ENCODE results near the gene SLC6A17.

The SLC6A17 gene

GRCh38 chr1:110161165-110161564, 10.9 kb downstream of the SLC6A17 start:
- no peak overlapping the region for H3K27ac ChIP-seq
- in situ Hi-C loops (cut with HindIII; ENCODE audit: low pct_ligation_motif_present, low sequenced_read_pairs), result no loop called here
- no peak for DNase-seq
- no peak for TF ChIP-seq CTCF (IDR thresholded peaks at IDR 0.05; ENCODE audit: low read depth, low read length, missing control alignments)
- no peak overlapping the region for H3K4me3 ChIP-seq (ENCODE audit: low read depth, low read length)
- no peaks in the 10 kb centered on the region for H3K27me3 ChIP-seq (replicated peaks)
- H3K36me3 ChIP-seq (replicated peaks), result no peaks in the 10 kb centered on the region

- TF ChIP-seq CTCF (IDR thresholded peaks at IDR 0.05; ENCODE audit: low read depth, low read length, missing control alignments), result no peak
- DNase-seq, result no peak
- H3K4me3 ChIP-seq (ENCODE audit: low read depth, low read length), result no peak overlapping the region
- no peaks in the 10 kb centered on the region for H3K27me3 ChIP-seq (replicated peaks)
- no peaks in the 10 kb centered on the region for H3K36me3 ChIP-seq (replicated peaks)
- in situ Hi-C loops (cut with HindIII; ENCODE audit: low pct_ligation_motif_present, low sequenced_read_pairs), result no loop called here
- no peak overlapping the region for H3K27ac ChIP-seq
Observed at GRCh38 chr1:110161849-110162248, 11.6 kb downstream of the SLC6A17 start.

DNA sequence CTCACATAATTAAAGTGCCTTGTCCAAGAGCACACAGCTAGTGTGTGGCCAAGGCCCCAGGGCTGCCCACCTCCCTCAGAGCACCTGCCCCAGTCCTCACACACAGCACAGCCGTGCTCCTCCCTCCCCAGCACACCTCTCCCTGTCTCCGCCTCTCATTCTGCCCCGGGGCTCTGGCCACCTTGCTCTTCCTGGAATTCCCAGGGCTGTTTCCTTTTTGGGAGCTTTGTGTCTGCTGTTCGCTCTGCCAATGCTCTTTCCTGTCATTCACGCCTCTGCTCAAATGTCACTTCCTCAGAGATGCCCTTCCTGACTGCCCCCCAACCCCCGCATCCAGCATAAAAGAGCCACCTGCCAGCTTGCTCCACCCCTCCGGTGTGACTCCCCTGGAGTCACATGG, 13.3 kb downstream of the SLC6A17 start:
- no peak for TF ChIP-seq CTCF (IDR thresholded peaks at IDR 0.05; ENCODE audit: low read depth, low read length, missing control alignments)
- in situ Hi-C loops (cut with HindIII; ENCODE audit: low pct_ligation_motif_present, low sequenced_read_pairs), result no loop called here
- Histone ChIP-seq H3K27ac (no peak overlapping the region), H3K27me3 (replicated peaks) (no peaks in the 10 kb centered on the region), H3K4me3 (ENCODE audit: low read depth, low read length) (no peak overlapping the region), H3K36me3 (replicated peaks) (no peaks in the 10 kb centered on the region)
- DNase-seq, result no peak

GRCh38 chr1:110164725-110165350, 14.5 kb downstream of the SLC6A17 start:
- TF ChIP-seq CTCF (IDR thresholded peaks at IDR 0.05; ENCODE audit: low read depth, low read length, missing control alignments), result no peak
- no peaks in the 10 kb centered on the region for H3K27me3 ChIP-seq (replicated peaks)
- in situ Hi-C loops (cut with HindIII; ENCODE audit: low pct_ligation_motif_present, low sequenced_read_pairs), result no loop called here
- H3K4me3 ChIP-seq (ENCODE audit: low read depth, low read length), result no peak overlapping the region
- no peak overlapping the region for H3K27ac ChIP-seq
- H3K36me3 ChIP-seq (replicated peaks), result no peaks in the 10 kb centered on the region
- DNase-seq, result no peak

GRCh38 chr1:110165761-110166231, 15.5 kb downstream of the SLC6A17 start:
- in situ Hi-C loops (cut with HindIII; ENCODE audit: low pct_ligation_motif_present, low sequenced_read_pairs), result no loop called here
- Histone ChIP-seq H3K36me3 (replicated peaks) (no peaks in the 10 kb centered on the region), H3K4me3 (ENCODE audit: low read depth, low read length) (no peak overlapping the region), H3K27ac (no peak overlapping the region), H3K27me3 (replicated peaks) (no peaks in the 10 kb centered on the region)
- DNase-seq, result no peak
- TF ChIP-seq CTCF (IDR thresholded peaks at IDR 0.05; ENCODE audit: low read depth, low read length, missing control alignments), result no peak

DNA sequence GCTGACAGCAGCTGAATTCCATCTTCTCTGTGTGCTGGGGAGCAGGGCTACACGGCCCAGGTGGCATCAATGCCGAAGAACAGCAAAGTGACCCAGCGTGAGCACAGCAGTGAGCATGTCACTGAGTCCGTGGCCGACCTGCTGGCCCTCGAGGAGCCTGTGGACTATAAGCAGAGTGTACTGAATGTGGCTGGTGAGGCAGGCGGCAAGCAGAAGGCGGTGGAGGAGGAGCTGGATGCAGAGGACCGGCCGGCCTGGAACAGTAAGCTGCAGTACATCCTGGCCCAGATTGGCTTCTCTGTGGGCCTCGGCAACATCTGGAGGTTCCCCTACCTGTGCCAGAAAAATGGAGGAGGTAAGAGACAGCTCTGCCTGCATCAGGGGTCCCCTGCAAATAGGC, 16.6 kb downstream of the SLC6A17 start:
- in situ Hi-C loops (cut with HindIII; ENCODE audit: low pct_ligation_motif_present, low sequenced_read_pairs), result no loop called here
- Histone ChIP-seq H3K27me3 (replicated peaks) (no peaks in the 10 kb centered on the region), H3K36me3 (replicated peaks) (no peaks in the 10 kb centered on the region), H3K4me3 (ENCODE audit: low read depth, low read length) (no peak overlapping the region), H3K27ac (no peak overlapping the region)
- TF ChIP-seq CTCF (IDR thresholded peaks at IDR 0.05; ENCODE audit: low read depth, low read length, missing control alignments), result no peak
- DNase-seq, result no peak
